Endothelial cell of umbilical vein (primary cell): ENCODE results near the gene KRT1. TPM values are rescaled to one million over a fixed set of nuclear protein-coding genes. Genes with fewer than 3 reads are reported as not detected.

ENCODE experiments used
- BruUV-seq: library from RNA; stranded (reverse); fragments of 400-500 nt; replicated peaks from 2 replicates; lab custom pipeline; 2021; lab: Mats Ljungman, UMichigan
- CTCF ChIA-PET: fragments of 300-600, 350-600 bp; sonication (Branson Sonifier 250); formaldehyde crosslinking; loops from one replicate; lab custom pipeline; 2021; ENCODE audit warnings: antibody characterized with exemption, inconsistent platforms; lab: Charles Lee
- POLR2A ChIA-PET: fragments of 300-600, 350-600 bp; sonication (Branson Sonifier 250); formaldehyde crosslinking; loops from one replicate; lab custom pipeline; 2021; ENCODE audit warnings: antibody characterized with exemption, inconsistent platforms; lab: Charles Lee
- DNase-seq: peaks from one replicate; pipeline ENCODE4 v3.0.0-alpha.2; 2011; ENCODE audit warnings: low read depth, low spot score
- FAIRE-seq: peaks from 2 replicates; lab custom pipeline; 2011; peaks lifted over from hg19 to GRCh38; lab: Jason Lieb, UNC
- H2AFZ ChIP-seq: 2 replicates; pipeline ENCODE4 v1.6.0; 2012; ENCODE audit warnings: low read depth, low read length, control low read depth, inconsistent platforms
- H3K27ac ChIP-seq: 2 replicates; pipeline ENCODE4 v1.5.1; 2011; ENCODE audit warnings: low read depth, mild to moderate bottlenecking, control low read depth, low read length, moderate library complexity; ENCODE audit not compliant: insufficient read depth
- H3K27me3 ChIP-seq, 2 experiments: 2 replicates each; pipeline versions ENCODE4 v1.6.0 to v1.6.1; 2011; ENCODE audit warnings: low read length in 2 of 2, mixed read lengths in 1 of 2; ENCODE audit not compliant: control insufficient read depth in 2 of 2, insufficient read depth in 2 of 2
- H3K36me3 ChIP-seq, 2 experiments: 2 replicates in 1 of 2; 3 replicates in 1 of 2; pipeline ENCODE4 v1.5.1; 2011; ENCODE audit warnings: low read length in 2 of 2, mild to moderate bottlenecking in 1 of 2, moderate library complexity in 1 of 2; ENCODE audit not compliant: control insufficient read depth in 2 of 2, insufficient read depth in 2 of 2; ENCODE audit errors: extremely low read depth in 1 of 2
- H3K4me1 ChIP-seq: 3 replicates; pipeline ENCODE4 v1.5.1; 2011; ENCODE audit warnings: mild to moderate bottlenecking, low read length; ENCODE audit not compliant: control insufficient read depth, insufficient read depth; ENCODE audit errors: extremely low read depth
- H3K4me2 ChIP-seq: 2 replicates; pipeline ENCODE4 v1.6.1; 2011; ENCODE audit warnings: low read length, control low read depth, mixed read lengths; ENCODE audit not compliant: insufficient read depth
- H3K4me3 ChIP-seq, 3 experiments: fragments of 200-600 bp in 1 of 3; sonication (generic), shearing (Covaris generic) in 1 of 3; replicated peaks in 1 of 3; 2 replicates each; pipeline ENCODE4 v1.5.1; 2011 to 2016; ENCODE audit warnings: control low read depth in 3 of 3, low read length in 3 of 3, mild to moderate bottlenecking in 2 of 3, inconsistent platforms in 1 of 3, low read depth in 1 of 3, moderate library complexity in 1 of 3; ENCODE audit not compliant: insufficient read depth in 1 of 3
- H3K79me2 ChIP-seq: 2 replicates; pipeline ENCODE4 v1.6.0; 2012; ENCODE audit warnings: low read length, inconsistent platforms; ENCODE audit not compliant: control insufficient read depth, insufficient read depth
- H3K9ac ChIP-seq: replicated peaks from 2 replicates; pipeline ENCODE3; 2011; ENCODE audit warnings: low read length, control low read depth; ENCODE audit not compliant: insufficient read depth; ENCODE audit errors: extremely low read depth
- H3K9me1 ChIP-seq: replicated peaks from 3 replicates; pipeline ENCODE4 v1.6.0; 2011; ENCODE audit warnings: mild to moderate bottlenecking, low read length; ENCODE audit not compliant: control insufficient read depth, insufficient read depth; ENCODE audit errors: extremely low read depth
- H3K9me3 ChIP-seq: replicated peaks from 2 replicates; pipeline ENCODE4 v1.5.1; 2012; ENCODE audit warnings: low read length, inconsistent platforms; ENCODE audit not compliant: control insufficient read depth, insufficient read depth
- H4K20me1 ChIP-seq: replicated peaks from 2 replicates; pipeline ENCODE3; 2011; ENCODE audit warnings: mild to moderate bottlenecking, low read length; ENCODE audit not compliant: control insufficient read depth, insufficient read depth; ENCODE audit errors: extremely low read depth
- EZH2 ChIP-seq: IDR thresholded peaks from 2 replicates; pipeline ENCODE4 v1.6.1; 2012; ENCODE audit warnings: borderline replicate concordance, low read depth, mild to moderate bottlenecking, moderate library complexity, low read length, inconsistent platforms; ENCODE audit not compliant: severe bottlenecking
- FOS ChIP-seq: IDR thresholded peaks from 2 replicates; pipeline ENCODE4 v1.6.1; 2011; ENCODE audit warnings: mild to moderate bottlenecking, low read length, moderate library complexity, borderline replicate concordance; ENCODE audit not compliant: insufficient read depth
- GATA2 ChIP-seq: IDR thresholded peaks from 2 replicates; pipeline ENCODE4 v1.7.0; 2011; ENCODE audit warnings: low read depth, mild to moderate bottlenecking, moderate library complexity, mixed read lengths, low read length; ENCODE audit not compliant: insufficient read length, insufficient read depth
- JUN ChIP-seq: IDR thresholded peaks from 2 replicates; pipeline ENCODE4 v1.6.1; 2011; ENCODE audit warnings: borderline replicate concordance, low read depth; ENCODE audit not compliant: insufficient read length, insufficient read depth
- MYC ChIP-seq: IDR thresholded peaks from one replicate; pipeline ENCODE4 v1.6.1; 2011; ENCODE audit warnings: mild to moderate bottlenecking, low read depth, low read length
- POLR2A ChIP-seq: IDR thresholded peaks from 2 replicates; pipeline ENCODE4 v1.6.1; 2012; ENCODE audit warnings: low read depth, mild to moderate bottlenecking, control low read depth, low read length
- POLR2AphosphoS5 ChIP-seq: IDR thresholded peaks from 2 replicates; pipeline ENCODE4 v1.6.1; 2012; ENCODE audit warnings: low read depth, mild to moderate bottlenecking, control low read depth, low read length, moderate library complexity; ENCODE audit not compliant: insufficient read depth
- dilution Hi-C: fragments of 300-500 bp; cut with MboI; formaldehyde crosslinking; loops from one replicate; pipeline ENCODE4 v1.15.0; 2019; ENCODE audit warnings: low sequenced_read_pairs; ENCODE audit not compliant: extremely low pct_ligation_motif_present
- intact Hi-C: fragments of 100-400 bp; cut with micrococcal nuclease; formaldehyde crosslinking; loops from one replicate; pipeline ENCODE4 v1.10.0; 2022
- polyA plus RNA-seq, 4 experiments: library from polyadenylated mRNA; depleted of rRNA in 3 of 4; stranded (reverse) in 3 of 4; unstranded in 1 of 4; fragments of >200 nt; gene quantifications; 2 replicates each; pipeline versions ENCODE4 v1.2.1 to v1.2.3, GENCODE V29; 2011 to 2012; ENCODE audit warnings: missing spikeins in 1 of 4
- total RNA-seq: library from RNA; stranded (reverse); gene quantifications from 2 replicates; pipeline ENCODE4 v1.2.3, GENCODE V29; 2021
- TF ChIP-seq, protein P1 (sequence below), 2 donors: IDR thresholded peaks; 1 replicate in 1 of 2; 2 replicates in 1 of 2; pipeline ENCODE4 v1.5.1; 2011; ENCODE audit warnings: low read length in 2 of 2, mild to moderate bottlenecking in 2 of 2, moderate library complexity in 2 of 2, control low read depth in 1 of 2, inconsistent platforms in 1 of 2, low read depth in 1 of 2; ENCODE audit not compliant: insufficient read depth in 1 of 2; ENCODE audit errors: extremely low read depth in 1 of 2
- TF ChIP-seq, protein P2 (sequence below): IDR thresholded peaks from 2 replicates; pipeline ENCODE4 v1.6.1; 2011; ENCODE audit not compliant: insufficient read depth, insufficient read length

KRT1 gene
- total and polyA plus RNA-seq, 2 donors (not counting 3 experiments of a cell fraction or from before 2014, with no cell fraction given) = not detected

DNA sequence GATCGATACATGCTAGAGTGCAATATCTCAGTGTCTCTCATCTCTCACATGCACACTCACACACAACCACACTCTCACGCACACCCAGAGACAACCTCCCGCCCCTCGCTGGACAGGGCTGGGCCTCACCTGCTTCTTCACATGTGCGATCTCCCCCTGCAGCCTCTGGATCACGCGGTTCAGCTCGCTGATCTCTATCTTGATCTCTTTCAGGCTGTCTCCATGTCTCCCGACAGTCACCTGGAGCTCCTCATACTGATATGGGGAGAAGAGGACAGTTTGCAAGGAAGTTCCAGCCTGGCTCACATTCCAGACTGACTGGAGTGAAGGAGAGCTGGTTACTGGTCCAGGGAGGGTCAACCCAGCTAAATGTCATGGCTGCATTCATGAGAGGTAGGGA is 32.6 kb downstream of the KRT1 start:
- Histone ChIP-seq H3K36me3 (no peaks in the 10 kb centered on the region), H4K20me1 (no peaks in the 10 kb centered on the region), H3K79me2 (no peaks in the 10 kb centered on the region), H3K27me3 (peaks cover 4 to 7% of the 10 kb centered on the region in 2 experiments), H3K9me1 (no peaks in the 10 kb centered on the region), H3K9me3 (no peaks in the 10 kb centered on the region), H3K9ac (no peak overlapping the region), H3K4me2 (no peak overlapping the region), H3K27ac (no peak overlapping the region), H3K4me3 (no peak overlapping the region), H3K4me1 (no peaks in the 10 kb centered on the region), H2AFZ (no peak overlapping the region)
- FAIRE-seq (no peak), DNase-seq (no peak)
- CTCF ChIA-PET = interaction anchor here (1.2 kb wide), 1 partner anchor 36 kb away, joined by 4 read pairs; no protein-coding TSS in a partner anchor
- POLR2A ChIA-PET = no interaction called here
- dilution Hi-C loops = no loop called here
- TF ChIP-seq, protein P1, sequence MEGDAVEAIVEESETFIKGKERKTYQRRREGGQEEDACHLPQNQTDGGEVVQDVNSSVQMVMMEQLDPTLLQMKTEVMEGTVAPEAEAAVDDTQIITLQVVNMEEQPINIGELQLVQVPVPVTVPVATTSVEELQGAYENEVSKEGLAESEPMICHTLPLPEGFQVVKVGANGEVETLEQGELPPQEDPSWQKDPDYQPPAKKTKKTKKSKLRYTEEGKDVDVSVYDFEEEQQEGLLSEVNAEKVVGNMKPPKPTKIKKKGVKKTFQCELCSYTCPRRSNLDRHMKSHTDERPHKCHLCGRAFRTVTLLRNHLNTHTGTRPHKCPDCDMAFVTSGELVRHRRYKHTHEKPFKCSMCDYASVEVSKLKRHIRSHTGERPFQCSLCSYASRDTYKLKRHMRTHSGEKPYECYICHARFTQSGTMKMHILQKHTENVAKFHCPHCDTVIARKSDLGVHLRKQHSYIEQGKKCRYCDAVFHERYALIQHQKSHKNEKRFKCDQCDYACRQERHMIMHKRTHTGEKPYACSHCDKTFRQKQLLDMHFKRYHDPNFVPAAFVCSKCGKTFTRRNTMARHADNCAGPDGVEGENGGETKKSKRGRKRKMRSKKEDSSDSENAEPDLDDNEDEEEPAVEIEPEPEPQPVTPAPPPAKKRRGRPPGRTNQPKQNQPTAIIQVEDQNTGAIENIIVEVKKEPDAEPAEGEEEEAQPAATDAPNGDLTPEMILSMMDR (IDR thresholded peaks at IDR 0.05; ENCODE audit: extremely low read depth in 1 of 2, insufficient read depth in 1 of 2, low read depth in 1 of 2, low read length in 2 of 2) = no peak
- TF ChIP-seq FOS = no peak
- TF ChIP-seq GATA2 = no peak
- TF ChIP-seq, protein P2, sequence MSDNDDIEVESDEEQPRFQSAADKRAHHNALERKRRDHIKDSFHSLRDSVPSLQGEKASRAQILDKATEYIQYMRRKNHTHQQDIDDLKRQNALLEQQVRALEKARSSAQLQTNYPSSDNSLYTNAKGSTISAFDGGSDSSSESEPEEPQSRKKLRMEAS = no peak
- no peak for TF ChIP-seq MYC
- no peak for TF ChIP-seq POLR2A
- TF ChIP-seq JUN = no peak
- no peak for TF ChIP-seq POLR2AphosphoS5
- TF ChIP-seq EZH2 = no peak
- BruUV-seq = no TSS peak
- intact Hi-C loops = no loop called here
